ENCODE measurements around the gene FCHSD2. TPM values are rescaled to one million over a fixed set of nuclear protein-coding genes. Genes with fewer than 3 reads are reported as not detected.
"Not testable (repeated sequence)": the region's sequence is repeated elsewhere in the genome, so short reads cannot be mapped to it uniquely, and the experiment has no call there.

The FCHSD2 gene
- total RNA-seq, 1 donor from 2014 or later = 18.9 TPM

GRCh38 chr11:73123892-73124291 is 18.2 kb downstream of the FCHSD2 start:
- not testable (repeated sequence) for H3K4me1 Mint-ChIP-seq (ENCODE audit: low read depth, unreplicated experiment); DNase-seq (ENCODE audit: low read depth); H3K36me3 ChIP-seq (ENCODE audit: insufficient read depth, low read length); H4K20me1 ChIP-seq (ENCODE audit: insufficient read depth, low read length); H3K9me3 Mint-ChIP-seq (ENCODE audit: unreplicated experiment); H3K4me3 ChIP-seq (ENCODE audit: insufficient read depth, low read depth, low read length); H3K9ac ChIP-seq (ENCODE audit: low read length); H3K27ac Mint-ChIP-seq (ENCODE audit: unreplicated experiment); H3K4me2 ChIP-seq (ENCODE audit: low read length); FAIRE-seq; H3K27me3 ChIP-seq (ENCODE audit: insufficient read depth, low read length); H2AFZ ChIP-seq (ENCODE audit: low read depth, low read length); H3K4me3 Mint-ChIP-seq (ENCODE audit: unreplicated experiment); H3K27ac ChIP-seq (ENCODE audit: low read depth, low read length); H3K36me3 Mint-ChIP-seq (ENCODE audit: low read depth, unreplicated experiment); H3K27me3 Mint-ChIP-seq (ENCODE audit: low read depth, unreplicated experiment); H3K9me3 ChIP-seq (ENCODE audit: insufficient read depth, low read depth, low read length); H3K4me1 ChIP-seq (ENCODE audit: insufficient read depth, low read length)
- peaks cover 14% of the 10 kb centered on the region for H3K79me2 ChIP-seq (ENCODE audit: insufficient read depth, low read length)

- no peak overlapping the region for H3K4me3 ChIP-seq (ENCODE audit: insufficient read depth, low read depth, low read length)
- H3K27me3 ChIP-seq (ENCODE audit: insufficient read depth, low read length) = no peaks in the 10 kb centered on the region
- TF ChIP-seq CTCF (IDR thresholded peaks at IDR 0.05; ENCODE audit: insufficient read depth, low read depth, low read length) (no peak), EZH2 (IDR thresholded peaks at IDR 0.05; ENCODE audit: insufficient read depth, low read length) (no peak)
- H3K9ac ChIP-seq (ENCODE audit: low read length) = no peak overlapping the region
- FAIRE-seq (no peak), DNase-seq (ENCODE audit: low read depth) (no peak)
- no peaks in the 10 kb centered on the region for H3K9me3 ChIP-seq (ENCODE audit: insufficient read depth, low read depth, low read length)
- peaks cover 3% of the 10 kb centered on the region for H3K9me3 Mint-ChIP-seq (ENCODE audit: unreplicated experiment)
- no peaks in the 10 kb centered on the region for H3K4me1 Mint-ChIP-seq (ENCODE audit: low read depth, unreplicated experiment)
- H4K20me1 ChIP-seq (ENCODE audit: insufficient read depth, low read length) = peaks cover 8% of the 10 kb centered on the region
- no peak overlapping the region for H3K27ac ChIP-seq (ENCODE audit: low read depth, low read length)
- peaks cover 14% of the 10 kb centered on the region for H3K79me2 ChIP-seq (ENCODE audit: insufficient read depth, low read length)
- no peak overlapping the region for H2AFZ ChIP-seq (ENCODE audit: low read depth, low read length)
- H3K27me3 Mint-ChIP-seq (ENCODE audit: low read depth, unreplicated experiment) = no peaks in the 10 kb centered on the region
- no peak overlapping the region for H3K4me2 ChIP-seq (ENCODE audit: low read length)
- no peaks in the 10 kb centered on the region for H3K36me3 ChIP-seq (ENCODE audit: insufficient read depth, low read length)
- peaks cover 7% of the 10 kb centered on the region for H3K36me3 Mint-ChIP-seq (ENCODE audit: low read depth, unreplicated experiment)
- H3K4me1 ChIP-seq (ENCODE audit: insufficient read depth, low read length) = no peaks in the 10 kb centered on the region
- H3K27ac Mint-ChIP-seq (ENCODE audit: unreplicated experiment) = no peak overlapping the region
- H3K4me3 Mint-ChIP-seq (ENCODE audit: unreplicated experiment) = no peak overlapping the region
Measured at GRCh38 chr11:73121692-73122091, 20.4 kb downstream of the FCHSD2 start.

- H3K4me1 ChIP-seq (ENCODE audit: insufficient read depth, low read length) = no peaks in the 10 kb centered on the region
- peaks cover 10% of the 10 kb centered on the region for H3K36me3 Mint-ChIP-seq (ENCODE audit: low read depth, unreplicated experiment)
- H3K9me3 Mint-ChIP-seq (ENCODE audit: unreplicated experiment) = no peaks in the 10 kb centered on the region
- no peak overlapping the region for H3K4me2 ChIP-seq (ENCODE audit: low read length)
- no peaks in the 10 kb centered on the region for H3K36me3 ChIP-seq (ENCODE audit: insufficient read depth, low read length)
- no peaks in the 10 kb centered on the region for H3K4me1 Mint-ChIP-seq (ENCODE audit: low read depth, unreplicated experiment)
- peaks cover 4% of the 10 kb centered on the region for H4K20me1 ChIP-seq (ENCODE audit: insufficient read depth, low read length)
- H3K79me2 ChIP-seq (ENCODE audit: insufficient read depth, low read length) = peaks cover 5% of the 10 kb centered on the region
- H3K27me3 ChIP-seq (ENCODE audit: insufficient read depth, low read length) = no peaks in the 10 kb centered on the region
- H3K27ac Mint-ChIP-seq (ENCODE audit: unreplicated experiment) = no peak overlapping the region
- TF ChIP-seq EZH2 (IDR thresholded peaks at IDR 0.05; ENCODE audit: insufficient read depth, low read length) = no peak
- TF ChIP-seq CTCF (IDR thresholded peaks at IDR 0.05; ENCODE audit: insufficient read depth, low read depth, low read length) = no peak
- H3K4me3 Mint-ChIP-seq (ENCODE audit: unreplicated experiment) = no peak overlapping the region
- DNase-seq (ENCODE audit: low read depth) (no peak), FAIRE-seq (no peak)
- H3K27ac ChIP-seq (ENCODE audit: low read depth, low read length) = no peak overlapping the region
- H3K27me3 Mint-ChIP-seq (ENCODE audit: low read depth, unreplicated experiment) = no peaks in the 10 kb centered on the region
- no peak overlapping the region for H2AFZ ChIP-seq (ENCODE audit: low read depth, low read length)
- H3K4me3 ChIP-seq (ENCODE audit: insufficient read depth, low read depth, low read length) = no peak overlapping the region
- no peaks in the 10 kb centered on the region for H3K9me3 ChIP-seq (ENCODE audit: insufficient read depth, low read depth, low read length)
- H3K9ac ChIP-seq (ENCODE audit: low read length) = no peak overlapping the region
Measured at GRCh38 chr11:73117071-73117470, 25.0 kb downstream of the FCHSD2 start.

Data from astrocyte (in vitro differentiated cells and primary cell).